Fibroblast of skin of scalp (primary cell): ENCODE results near the gene CAMK4.
"Not testable (repeated sequence)": the region's sequence is repeated elsewhere in the genome, so short reads cannot be mapped to it uniquely, and the experiment has no call there.

Source experiments
- DNase-seq: peaks from one replicate; pipeline ENCODE4 v3.0.0-alpha.2; 2013

CAMK4 gene

DNA sequence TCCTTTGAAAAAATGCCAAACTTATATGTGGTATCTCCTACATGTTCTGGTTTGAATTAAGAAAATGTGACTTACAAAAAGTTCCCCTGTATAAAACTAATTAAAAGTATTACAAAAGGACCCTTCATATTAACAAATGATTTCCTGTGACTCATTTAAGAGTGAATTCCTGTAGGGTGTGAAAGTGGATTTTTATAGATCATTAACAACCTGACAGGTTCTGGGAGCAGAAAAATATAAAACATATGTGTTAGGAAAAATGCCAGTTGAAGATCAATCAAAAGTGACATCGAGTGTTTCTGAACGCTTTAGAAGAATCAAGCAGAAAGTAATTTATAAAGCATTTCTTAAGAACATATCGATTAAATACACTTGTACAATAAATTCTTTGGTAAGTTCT, 35.5 kb downstream of the CAMK4 start:
- no peak for DNase-seq

DNA sequence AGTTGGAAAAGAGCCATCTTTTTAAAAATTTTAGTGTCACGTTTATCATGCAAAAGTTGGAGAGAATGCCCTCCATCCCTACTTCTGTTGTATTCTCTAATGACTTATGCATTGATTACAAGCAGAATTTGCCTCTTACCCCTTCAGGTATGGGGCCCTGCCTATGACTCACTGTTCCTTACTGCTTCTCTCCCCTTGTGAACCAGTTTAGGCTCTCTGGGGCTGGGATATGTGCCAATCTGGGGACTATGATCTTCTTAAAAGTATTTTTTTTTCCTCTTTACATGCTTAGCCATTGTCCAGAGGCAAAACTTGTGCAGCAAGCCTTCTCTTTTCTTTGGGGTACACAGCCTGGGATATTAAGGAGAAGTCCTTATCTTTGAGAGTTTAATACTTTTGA, 37.4 kb downstream of the CAMK4 start:
- no peak for DNase-seq

DNA sequence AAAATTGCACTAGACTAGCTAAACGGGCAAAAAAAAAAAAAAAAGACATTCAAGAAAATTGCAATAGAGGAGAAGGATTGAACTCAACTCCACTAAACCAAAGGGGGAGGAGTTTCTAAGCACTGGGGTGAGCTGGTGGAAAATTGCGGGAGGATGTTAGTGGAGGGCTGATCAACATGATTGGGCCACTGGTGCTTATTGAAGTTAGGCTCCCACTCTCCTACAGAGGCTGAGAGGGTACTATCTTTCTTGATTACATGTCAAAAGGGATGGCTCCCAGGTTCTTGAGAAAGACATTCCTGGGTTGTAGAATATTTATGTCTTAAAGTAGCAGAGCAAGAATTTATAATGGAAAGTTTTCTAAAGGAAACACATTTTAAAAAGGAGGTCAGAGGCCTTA, 38.0 kb downstream of the CAMK4 start:
- DNase-seq: no peak

DNA sequence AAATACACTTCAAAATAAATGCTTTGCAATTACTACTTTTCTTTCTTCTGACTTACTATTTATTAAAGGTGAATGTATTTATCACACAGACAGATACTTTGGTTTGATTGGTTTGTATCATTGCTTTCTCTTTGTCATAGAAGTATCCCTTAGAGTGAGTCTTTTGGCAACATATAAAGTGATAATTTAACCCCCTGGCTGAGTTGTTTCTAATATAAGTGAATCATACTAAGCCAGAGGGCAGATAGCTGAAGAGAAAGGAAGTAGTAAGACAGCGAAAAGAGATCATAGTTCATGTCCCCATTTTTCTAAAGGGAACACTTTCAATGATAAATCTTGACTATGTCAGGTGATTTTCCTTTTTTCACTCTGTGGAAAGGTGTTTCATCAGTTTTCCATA, 38.6 kb downstream of the CAMK4 start:
- DNase-seq: no peak

DNA sequence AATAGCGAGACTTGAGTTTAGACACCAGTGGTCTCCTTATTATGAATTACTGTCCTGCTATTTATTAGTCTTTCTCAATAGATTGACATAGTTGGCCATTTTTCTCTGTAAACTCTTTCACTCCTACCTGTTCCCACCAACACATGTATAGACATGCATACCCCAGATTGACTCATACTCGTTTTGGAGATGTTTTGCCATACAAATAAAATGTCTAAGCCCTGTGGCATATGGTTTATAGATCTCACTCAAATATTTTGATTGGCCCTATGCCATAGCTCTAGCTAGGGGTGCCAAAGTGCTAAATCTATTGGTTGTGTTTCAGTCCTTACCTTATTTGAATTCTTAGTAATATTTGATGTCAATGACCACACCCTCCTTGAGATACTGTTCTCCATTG, 42.3 kb downstream of the CAMK4 start:
- DNase-seq: no peak

DNA sequence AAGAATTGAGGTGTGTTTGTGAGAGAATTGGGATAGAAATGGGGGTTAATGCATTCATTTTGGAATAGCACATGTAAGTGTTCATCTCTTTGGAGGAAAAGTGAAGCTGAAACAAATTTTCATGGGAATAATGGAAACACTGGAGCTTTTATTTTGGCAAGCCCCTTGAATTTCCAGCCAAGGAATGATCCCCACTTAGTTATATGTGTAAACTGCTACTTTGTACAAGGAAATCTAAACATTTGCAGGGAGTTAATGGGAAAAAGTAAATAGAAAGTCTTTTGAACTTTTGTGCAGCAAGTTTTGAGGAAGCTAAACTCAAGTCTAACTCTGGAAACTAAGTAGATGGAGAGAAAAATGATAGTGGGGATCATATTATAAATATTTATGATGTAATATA, 44.1 kb downstream of the CAMK4 start:
- DNase-seq: no peak

DNA sequence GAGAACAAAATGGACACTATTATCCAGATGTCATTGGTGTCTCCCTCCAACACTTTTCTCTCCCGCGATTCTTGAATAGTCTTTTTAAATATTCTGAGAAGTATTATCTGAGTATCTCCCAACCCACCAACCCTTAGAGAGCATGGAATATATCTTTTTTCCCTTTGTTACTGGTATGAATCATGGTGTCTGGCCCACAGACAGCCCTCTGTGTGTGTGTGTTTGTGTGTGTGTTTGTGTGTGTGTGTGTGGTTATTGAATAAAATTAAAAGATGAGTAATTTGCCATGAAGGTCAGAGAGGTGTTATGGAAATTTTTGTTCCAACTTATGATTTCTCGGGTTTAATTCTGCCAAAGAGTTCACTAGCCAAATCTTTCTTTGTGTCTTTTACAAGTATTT, 47.7 kb downstream of the CAMK4 start:
- DNase-seq: no peak

DNA sequence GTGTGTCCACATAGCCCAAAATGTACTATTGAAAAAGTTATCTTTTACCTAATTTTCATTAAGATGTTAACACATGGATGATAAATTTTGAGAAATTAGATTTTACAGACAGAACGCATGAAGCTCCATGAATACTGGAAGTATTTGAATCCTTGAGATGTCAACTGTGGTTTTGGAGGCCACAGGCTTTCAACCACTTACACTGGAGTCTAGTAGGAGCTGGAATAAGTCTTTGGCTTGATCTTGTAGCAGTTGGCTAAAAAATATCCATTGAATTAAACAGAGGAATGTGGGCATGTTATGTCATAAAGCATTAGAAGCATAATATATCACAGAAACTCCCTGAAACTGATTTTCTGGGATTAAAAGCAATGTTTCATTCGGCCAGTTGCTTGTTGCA, 52.9 kb downstream of the CAMK4 start:
- DNase-seq: no peak

DNA sequence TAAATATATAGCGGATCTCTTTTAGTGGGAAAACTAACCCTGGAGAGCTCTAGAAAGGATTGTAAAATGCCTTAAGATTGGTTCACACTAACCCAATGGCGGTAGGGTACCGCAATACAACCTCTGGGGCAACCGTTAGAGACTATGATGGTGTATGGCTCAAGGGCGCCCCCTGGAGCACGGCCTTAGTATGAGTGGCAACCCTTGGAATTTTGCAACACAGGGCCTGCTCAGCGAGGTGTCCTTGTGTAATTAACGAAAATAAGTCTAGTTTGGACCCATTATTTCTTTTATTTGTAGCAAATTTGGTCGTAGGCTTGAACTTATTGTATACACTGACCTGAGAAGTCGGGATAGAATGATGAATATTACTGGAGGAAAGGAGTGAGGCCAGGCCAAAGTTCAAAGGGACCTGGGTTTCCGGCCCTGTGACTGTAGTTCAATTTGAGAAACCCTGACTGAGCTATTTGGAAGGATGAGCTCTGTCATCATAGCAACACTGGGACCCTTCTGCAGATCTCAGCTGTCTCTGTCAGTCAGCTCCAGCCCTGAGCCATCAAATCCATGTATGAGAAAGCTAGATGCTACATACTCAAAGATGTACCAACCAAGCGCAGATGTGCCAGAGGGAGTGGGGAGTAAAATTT, 54.8 kb downstream of the CAMK4 start:
- peak; percentile 40 for DNase-seq

DNA sequence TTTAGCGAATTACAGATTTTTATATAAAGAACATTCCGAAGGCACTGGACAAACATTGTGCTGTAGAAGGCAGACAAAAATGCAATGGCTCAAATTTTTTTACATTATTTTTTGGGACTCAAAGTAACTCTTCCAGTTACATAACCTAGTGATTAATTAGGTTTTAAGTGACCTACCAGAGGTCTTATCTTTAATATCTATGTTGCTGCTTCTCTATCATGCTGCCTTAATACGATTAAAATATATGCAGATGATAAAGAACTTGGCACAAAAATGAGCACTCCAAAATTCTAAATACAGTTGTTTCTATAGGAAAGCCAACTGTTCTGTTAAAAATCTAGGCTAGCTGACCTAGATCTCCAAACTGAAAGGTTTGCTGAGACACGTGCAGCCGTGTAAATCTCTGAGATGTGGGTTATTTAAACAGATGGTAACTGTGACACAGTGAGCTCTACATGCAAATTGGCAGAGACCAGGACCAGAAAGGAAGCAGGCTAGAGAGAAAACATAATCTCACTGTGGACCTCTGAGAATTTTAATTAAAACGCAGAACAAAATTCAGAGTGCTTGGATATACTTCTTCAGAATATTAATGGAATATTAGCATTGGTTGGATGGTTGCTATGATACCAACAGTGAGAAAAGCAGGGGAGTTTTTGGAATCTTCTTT, 56.2 kb downstream of the CAMK4 start:
- no peak for DNase-seq

DNA sequence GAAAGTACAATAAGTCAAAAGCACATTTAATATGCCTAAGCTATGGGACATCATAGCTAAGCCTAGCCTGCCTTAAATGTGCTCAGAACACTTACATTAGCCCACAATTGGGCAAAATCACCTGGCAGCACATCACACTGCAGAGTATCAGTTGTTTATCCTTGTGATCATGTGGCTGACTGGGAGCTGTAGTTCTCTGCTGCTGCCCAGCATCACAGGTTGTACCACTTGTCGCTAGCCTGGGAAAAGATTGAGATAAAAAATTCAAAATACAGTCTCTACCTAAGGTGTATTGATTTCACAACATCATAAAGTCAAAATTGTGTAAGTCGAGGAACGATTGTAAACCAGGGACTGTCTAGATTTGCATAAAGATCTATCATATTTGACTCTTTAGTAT, 58.6 kb downstream of the CAMK4 start:
- DNase-seq: no peak

DNA sequence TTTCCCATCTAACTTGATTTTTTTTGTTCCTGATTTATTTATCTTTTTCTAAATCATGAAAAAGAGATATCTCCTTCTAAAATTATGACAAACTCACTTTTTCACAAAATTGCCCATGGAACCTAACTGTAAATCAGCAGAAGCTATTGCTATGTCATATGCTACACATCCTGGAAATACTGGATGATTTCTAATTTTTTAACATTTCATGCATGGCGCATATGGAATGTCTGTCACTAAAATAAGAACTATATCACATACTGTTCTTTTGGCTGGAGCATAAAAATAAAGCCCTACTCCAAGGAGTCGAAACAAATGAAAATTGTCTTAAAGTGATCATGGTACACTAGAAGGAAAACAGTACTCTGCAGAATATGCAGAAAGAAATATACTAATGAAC, 60.6 kb downstream of the CAMK4 start:
- DNase-seq: no peak

DNA sequence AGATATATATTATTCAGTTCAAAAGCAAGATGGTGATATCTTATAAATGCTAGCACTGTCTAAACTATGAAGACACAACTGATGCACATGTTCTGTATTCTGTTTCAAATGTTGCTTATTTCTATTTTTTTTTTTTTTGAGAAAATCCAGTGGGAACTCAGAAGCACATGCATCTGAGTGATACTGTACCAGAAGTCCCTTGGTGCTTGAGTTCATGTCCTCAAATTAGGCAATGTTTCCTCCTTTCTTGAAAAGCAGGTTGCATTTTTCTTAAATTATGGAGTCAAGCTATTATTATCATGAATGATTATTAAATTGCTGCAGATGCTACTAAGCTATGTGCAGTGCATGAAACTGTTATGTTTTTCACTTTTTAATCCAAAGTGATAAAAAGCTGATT, 70.4 kb downstream of the CAMK4 start:
- no peak for DNase-seq

DNA sequence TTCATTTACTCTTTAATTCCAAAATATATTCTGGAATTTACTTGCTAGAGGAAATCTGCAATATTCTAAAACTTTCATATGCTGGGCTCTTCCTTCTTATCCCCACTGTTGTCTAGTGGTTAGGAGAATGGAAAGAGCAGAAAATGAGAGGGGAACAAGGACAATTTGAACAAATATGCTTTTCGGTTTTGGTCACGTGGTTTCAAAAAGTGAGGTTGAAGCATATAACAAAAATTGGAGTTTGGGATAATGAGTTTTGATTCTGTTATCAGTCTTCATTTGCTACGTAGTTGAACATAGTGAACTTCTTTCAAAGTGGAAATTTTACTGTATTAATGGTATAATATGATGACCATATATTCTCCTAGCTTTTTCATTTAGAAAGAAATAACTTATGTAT, 71.5 kb downstream of the CAMK4 start:
- DNase-seq: no peak

DNA sequence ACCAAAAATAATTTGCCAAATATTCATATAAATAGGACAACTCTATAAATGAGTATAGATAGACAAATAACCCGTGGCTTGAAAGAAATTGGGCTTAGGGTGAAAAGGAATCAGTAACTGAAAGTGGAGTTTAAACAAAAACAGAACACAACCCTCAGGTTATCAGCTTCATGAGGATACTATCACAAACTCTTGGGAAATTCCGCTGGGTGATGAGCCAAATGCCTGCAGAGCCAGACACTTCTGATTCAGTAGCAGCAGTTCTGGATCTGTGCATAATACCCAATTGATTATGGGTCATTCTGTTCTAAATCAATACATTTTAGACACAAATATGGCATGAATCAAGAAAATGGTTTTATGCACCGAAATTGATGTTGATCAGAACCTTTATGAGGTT, 72.4 kb downstream of the CAMK4 start:
- no peak for DNase-seq

DNA sequence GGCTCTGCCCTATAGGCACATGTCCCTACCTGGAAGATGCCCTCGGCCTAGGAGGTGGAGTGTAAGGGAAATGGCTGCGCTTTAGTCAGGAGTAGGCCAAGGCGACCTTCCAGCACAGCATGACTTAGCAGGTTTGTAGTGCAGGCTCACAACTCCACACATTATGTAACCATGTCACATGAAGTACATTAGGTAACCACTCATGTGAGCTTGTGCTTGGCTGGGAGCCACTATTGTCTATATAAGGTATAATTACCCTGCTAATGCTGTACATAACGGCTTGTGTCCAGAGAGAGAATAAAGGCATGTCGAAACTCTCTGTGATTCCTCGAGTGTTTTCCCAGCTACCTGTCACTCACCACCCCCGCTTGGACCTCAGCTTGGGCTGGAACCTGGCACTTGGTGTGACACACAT, 74.9 kb downstream of the CAMK4 start:
- DNase-seq: no peak

DNA sequence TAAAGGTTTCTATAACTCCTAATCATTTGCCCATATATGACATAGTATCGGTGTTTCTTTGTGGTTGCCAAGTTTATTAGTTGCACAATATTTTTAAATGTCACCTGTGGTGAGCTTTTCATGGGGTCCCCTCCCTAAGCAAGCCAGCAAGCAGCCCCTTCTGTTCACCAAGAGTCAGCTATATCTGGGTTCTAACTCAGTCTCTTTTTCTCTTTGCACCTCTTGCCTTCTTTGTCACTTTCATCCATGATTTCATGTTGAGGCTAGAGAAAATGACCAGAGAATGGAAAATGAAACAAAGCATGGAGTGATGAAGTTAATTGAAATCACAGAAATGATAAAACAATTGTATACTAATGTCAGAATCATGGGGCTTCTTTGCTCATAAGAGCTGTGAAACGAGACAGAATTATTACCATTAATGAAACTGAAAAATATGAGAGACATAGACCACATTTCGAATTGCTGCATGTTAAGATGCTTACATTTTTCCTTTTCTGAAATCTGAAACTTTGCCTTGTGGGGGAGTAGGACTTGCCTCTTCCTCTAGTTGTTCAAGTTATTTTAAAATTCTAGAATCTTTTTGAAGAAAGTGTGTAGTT, 75.7 kb downstream of the CAMK4 start:
- no peak for DNase-seq

DNA sequence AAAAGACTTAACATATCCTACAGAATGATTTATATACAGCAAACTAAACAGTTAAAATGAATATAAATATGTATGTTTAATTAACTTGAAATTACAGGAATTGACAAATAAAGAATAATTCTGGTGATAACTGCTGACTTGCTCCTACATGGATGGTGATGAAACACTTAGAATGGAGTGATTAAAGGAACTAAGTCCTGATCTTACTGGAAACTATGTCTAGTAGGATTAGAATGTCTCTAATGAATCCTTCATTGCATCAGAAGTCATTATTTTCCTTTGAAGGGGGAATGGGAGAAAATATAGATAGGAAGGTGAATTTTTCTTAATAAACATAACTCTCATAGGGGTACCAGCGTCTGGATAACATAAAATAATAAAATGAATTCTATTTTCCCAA, 77.1 kb downstream of the CAMK4 start:
- no peak for DNase-seq

DNA sequence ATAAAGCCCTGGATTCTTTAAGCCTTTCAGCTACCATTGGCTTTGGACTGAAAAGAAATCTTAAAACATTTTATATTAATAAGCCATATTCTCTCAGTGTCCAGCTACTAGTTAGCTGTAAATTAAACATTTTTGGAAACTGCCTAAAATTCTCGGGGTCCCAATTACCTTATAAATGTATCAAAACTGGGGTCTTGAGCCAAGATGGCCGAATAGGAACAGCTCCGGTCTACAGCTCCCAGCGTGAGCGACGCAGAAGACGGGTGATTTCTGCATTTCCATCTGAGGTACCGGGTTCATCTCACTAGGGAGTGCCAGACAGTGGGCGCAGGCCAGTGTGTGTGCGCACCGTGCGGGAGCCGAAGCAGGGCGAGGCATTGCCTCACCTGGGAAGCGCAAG, 77.9 kb downstream of the CAMK4 start:
- DNase-seq: not testable (repeated sequence)

DNA sequence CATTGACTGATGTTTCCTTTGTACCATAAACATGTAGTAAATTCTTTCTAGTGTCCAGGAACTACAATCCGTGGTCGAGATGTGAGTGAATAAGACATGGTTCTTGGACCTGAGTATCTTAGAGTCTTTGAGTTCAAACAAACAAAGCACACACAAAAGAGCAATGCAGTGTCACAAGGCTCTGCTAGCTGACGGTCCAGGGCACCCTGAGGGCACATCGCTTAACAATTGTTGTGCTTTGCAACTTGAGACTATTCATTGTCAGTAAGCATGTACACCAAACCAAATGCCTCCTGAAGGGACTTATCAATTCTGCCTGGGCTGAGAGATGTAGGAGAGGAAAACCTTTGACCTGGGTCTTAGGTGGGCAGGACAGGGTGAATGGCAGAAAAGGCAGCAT, 84.8 kb downstream of the CAMK4 start:
- no peak for DNase-seq

DNA sequence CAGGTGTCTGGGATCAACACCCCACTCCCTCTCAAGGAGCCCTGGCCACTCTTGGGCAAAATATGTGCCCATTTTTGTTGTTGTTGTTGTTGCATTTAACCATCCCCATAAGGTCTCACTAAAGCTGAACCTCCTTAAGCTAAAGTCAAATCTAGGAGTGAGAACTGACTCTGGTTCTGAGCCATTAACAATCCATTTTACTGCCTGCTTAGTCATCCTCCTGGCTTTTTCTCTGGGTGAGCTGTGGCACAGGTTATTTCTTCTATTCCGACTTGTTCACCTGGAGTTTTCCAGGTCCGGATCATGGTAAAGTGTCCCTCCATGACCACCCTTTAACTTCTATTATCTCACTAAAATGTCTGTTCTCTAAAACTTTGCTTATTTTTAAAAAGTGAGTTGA, 85.2 kb downstream of the CAMK4 start:
- DNase-seq: no peak

DNA sequence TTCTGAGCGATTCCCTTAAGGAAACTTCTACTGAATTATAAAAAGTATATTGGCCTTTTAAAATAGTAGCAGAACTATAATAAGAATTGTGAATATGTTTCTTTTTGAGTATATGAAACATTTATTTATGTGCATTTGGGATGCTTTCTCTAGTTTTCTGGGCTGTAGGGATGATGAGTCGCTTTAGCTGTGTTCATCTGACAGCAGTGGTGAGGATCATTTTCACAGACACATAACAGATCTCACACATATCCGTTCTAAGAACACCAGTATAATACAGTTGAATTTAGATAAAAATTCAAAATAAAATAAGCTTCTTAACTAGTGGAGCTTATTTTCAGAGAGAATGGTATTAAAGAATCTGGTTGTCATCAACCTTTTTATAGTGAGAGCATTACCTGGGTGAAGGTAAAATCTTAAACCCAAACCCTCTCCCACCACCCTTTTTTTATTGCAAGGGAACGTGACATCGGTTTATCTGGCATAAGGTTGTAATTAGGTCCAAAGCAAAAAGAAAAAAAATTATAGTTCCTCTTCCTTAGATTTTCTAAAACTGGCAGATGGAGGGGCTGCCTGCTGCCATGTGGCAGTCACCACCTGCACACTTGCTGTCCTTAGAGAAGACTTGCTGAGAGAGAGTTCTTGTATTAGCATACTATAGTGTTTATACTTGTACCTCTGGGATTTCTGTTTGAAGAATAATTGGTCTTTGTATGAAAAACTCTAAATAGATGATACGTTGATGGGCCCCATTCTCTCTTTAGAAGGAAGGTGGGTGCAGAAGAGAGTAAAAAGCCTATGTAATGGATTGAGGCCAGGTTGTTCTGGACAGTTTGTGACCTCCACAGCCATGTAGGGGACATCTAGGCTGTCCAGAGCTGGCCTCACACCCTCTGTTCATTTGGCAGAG, 86.8 kb downstream of the CAMK4 start:
- DNase-seq: no peak

DNA sequence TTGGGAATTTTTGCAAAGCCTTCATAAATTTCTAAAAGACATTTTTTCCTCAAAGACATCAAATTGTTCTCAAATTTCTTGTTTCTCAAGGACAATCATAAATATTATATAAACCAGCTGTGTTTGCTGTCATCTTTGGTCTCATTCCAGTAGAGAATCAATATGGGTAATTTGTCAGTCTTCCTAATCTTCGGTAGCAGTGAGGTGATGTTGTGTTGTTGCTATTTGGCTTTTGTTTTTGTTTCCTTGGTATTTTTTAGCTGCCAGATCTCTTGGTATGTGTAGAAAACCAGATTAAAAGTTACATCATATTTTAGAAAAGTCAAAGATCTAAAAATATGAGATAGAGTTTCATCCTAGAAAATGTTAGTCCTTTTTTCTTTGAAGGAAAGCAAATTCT, 87.5 kb downstream of the CAMK4 start:
- no peak for DNase-seq
